Stimulated activated CD8-positive, alpha-beta memory T cell treated with anti-CD3 and anti-CD28 coated beads, Interleukin-12 subunit alpha, Interleukin-12 subunit beta, amount 100 ng/mL, for 4 hours (primary cell): ENCODE measurements around the gene RAB26.
"Not testable (repeated sequence)": the region's sequence is repeated elsewhere in the genome, so short reads cannot be mapped to it uniquely, and the experiment has no call there.

ENCODE experiments used
- DNase-seq: peaks from one replicate; pipeline ENCODE4 v3.0.0-alpha.2; 2020; ENCODE audit warnings: low read depth

Gene RAB26

GRCh38 chr16:2117341-2117740, 31.1 kb upstream of the RAB26 start:
- DNase-seq: not testable (repeated sequence)

GRCh38 chr16:2117960-2118722, 30.3 kb upstream of the RAB26 start:
- DNase-seq: not testable (repeated sequence)

- not testable (repeated sequence) for DNase-seq
Observed at GRCh38 chr16:2121325-2121724, 27.1 kb upstream of the RAB26 start.

GRCh38 chr16:2121853-2122252, 26.6 kb upstream of the RAB26 start:
- DNase-seq: no peak

- no peak for DNase-seq
Observed at GRCh38 chr16:2122429-2122828, 26.0 kb upstream of the RAB26 start.

- DNase-seq: not testable (repeated sequence)
Observed at GRCh38 chr16:2122934-2123683, 25.3 kb upstream of the RAB26 start.

- not testable (repeated sequence) for DNase-seq
Observed at GRCh38 chr16:2123706-2124376, 24.6 kb upstream of the RAB26 start.

- not testable (repeated sequence) for DNase-seq
Observed at GRCh38 chr16:2124377-2124693, 24.1 kb upstream of the RAB26 start.

GRCh38 chr16:2124694-2125444, 23.6 kb upstream of the RAB26 start:
- not testable (repeated sequence) for DNase-seq

GRCh38 chr16:2125609-2126008, 22.8 kb upstream of the RAB26 start:
- DNase-seq: not testable (repeated sequence)

- DNase-seq: not testable (repeated sequence)
Observed at GRCh38 chr16:2126161-2126743, 22.2 kb upstream of the RAB26 start.

GRCh38 chr16:2126928-2127556, 21.4 kb upstream of the RAB26 start:
- DNase-seq: not testable (repeated sequence)

GRCh38 chr16:2127630-2128280, 20.7 kb upstream of the RAB26 start:
- not testable (repeated sequence) for DNase-seq

GRCh38 chr16:2129251-2129650, 19.2 kb upstream of the RAB26 start:
- DNase-seq: not testable (repeated sequence)

GRCh38 chr16:2129890-2130447, 18.5 kb upstream of the RAB26 start:
- DNase-seq: not testable (repeated sequence)

- not testable (repeated sequence) for DNase-seq
Observed at GRCh38 chr16:2133797-2134196, 14.6 kb upstream of the RAB26 start.

- not testable (repeated sequence) for DNase-seq
Observed at GRCh38 chr16:2135071-2135470, 13.4 kb upstream of the RAB26 start.

- peak; percentile 98 for DNase-seq
Observed at GRCh38 chr16:2135770-2136490, 12.5 kb upstream of the RAB26 start, which contains the start of gene PKD1. Gene PKD1, minus strand, starts transcription at chr16:2135898. Its CDS starts 209 bp downstream, at chr16:2135689.
